OCI-LY7 (cell line): ENCODE results near the gene CCAR1.

Source experiments
- CTCF ChIP-seq: fragments of 200-600 bp; sonication (generic); conservative IDR thresholded peaks from 2 replicates; pipeline ENCODE4 v1.5.1; 2014; ENCODE audit warnings: mild to moderate bottlenecking, antibody characterized with exemption, low read length, moderate library complexity, mixed read lengths
- EZH2phosphoT487 ChIP-seq: fragments of 200-600 bp; sonication (generic); IDR thresholded peaks from 2 replicates; pipeline ENCODE4 v1.6.1; 2018; ENCODE audit warnings: low read depth, borderline replicate concordance, mild to moderate bottlenecking, mixed run types, antibody characterized with exemption, low read length, moderate library complexity, mixed read lengths

GRCh38 chr10:68756766-68757165, 35.7 kb downstream of the CCAR1 start:
- TF ChIP-seq EZH2phosphoT487 (no peak), CTCF (no peak)
